ENCODE data around the gene ZCCHC2.

Gene ZCCHC2

DNA sequence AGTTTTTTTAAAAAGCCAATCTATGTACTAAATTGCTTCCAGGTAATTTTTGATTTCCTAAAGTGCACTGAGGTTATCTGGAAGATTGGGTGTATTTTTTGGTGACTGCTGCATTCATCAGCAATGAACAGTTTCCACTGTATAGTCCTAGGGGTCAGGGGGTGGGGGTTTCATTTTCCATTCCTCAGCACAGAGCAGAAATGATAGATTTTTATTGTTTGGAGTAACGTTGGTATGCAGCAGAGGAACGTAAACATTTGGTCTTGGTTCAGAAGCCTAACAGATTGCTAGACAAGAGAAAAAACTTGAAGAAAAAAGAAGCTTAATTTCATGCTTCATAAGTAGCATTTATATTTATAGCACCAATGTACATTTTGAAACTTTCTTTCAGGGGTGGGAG lies 54.9 kb downstream of the ZCCHC2 start:
- Histone ChIP-seq H3K27ac (ENCODE audit: low read depth, low read length) (peak overlapping the region; percentile 28; the same call in 1 of the 2 replicates), H3K4me3 (ENCODE audit: insufficient read depth, low read length, poor library complexity, severe bottlenecking) (no peak overlapping the region), H3K79me2 (ENCODE audit: insufficient read depth, low read length) (no peaks in the 10 kb centered on the region; the same call in 1 of the 2 replicates), H3K9ac (ENCODE audit: low read length) (peak overlapping the region; percentile 33; the same call in 1 of the 2 replicates), H4K20me1 (ENCODE audit: low read depth, low read length) (no peaks in the 10 kb centered on the region), H3F3A (ENCODE audit: insufficient read depth) (0 out of 2 replicates have a peak, but pooled peaks cover 4% of the 10 kb centered on the region), H3K27me3 (ENCODE audit: low read length) (no peaks in the 10 kb centered on the region), H3K4me2 (ENCODE audit: low read depth, low read length, poor library complexity, severe bottlenecking) (peak overlapping the region; percentile 68), H2AFZ (ENCODE audit: low read depth, low read length, severe bottlenecking) (no peak overlapping the region), H3K9me2 (replicated peaks; ENCODE audit: insufficient read depth, low read length) (no peaks in the 10 kb centered on the region), H3K36me3 (ENCODE audit: low read length) (peaks cover 17% of the 10 kb centered on the region; the same call in 1 of the 2 replicates), H3K9me3 (ENCODE audit: insufficient read depth, low read length) (no peaks in the 10 kb centered on the region)
- TF ChIP-seq EZH2phosphoT487 (conservative IDR thresholded peaks at IDR 0.05; ENCODE audit: low read length) = no peak
- TF ChIP-seq, protein P1, sequence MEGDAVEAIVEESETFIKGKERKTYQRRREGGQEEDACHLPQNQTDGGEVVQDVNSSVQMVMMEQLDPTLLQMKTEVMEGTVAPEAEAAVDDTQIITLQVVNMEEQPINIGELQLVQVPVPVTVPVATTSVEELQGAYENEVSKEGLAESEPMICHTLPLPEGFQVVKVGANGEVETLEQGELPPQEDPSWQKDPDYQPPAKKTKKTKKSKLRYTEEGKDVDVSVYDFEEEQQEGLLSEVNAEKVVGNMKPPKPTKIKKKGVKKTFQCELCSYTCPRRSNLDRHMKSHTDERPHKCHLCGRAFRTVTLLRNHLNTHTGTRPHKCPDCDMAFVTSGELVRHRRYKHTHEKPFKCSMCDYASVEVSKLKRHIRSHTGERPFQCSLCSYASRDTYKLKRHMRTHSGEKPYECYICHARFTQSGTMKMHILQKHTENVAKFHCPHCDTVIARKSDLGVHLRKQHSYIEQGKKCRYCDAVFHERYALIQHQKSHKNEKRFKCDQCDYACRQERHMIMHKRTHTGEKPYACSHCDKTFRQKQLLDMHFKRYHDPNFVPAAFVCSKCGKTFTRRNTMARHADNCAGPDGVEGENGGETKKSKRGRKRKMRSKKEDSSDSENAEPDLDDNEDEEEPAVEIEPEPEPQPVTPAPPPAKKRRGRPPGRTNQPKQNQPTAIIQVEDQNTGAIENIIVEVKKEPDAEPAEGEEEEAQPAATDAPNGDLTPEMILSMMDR (IDR thresholded peaks at IDR 0.05; ENCODE audit: insufficient read depth, low read length, poor library complexity, severe bottlenecking) = no peak

DNA sequence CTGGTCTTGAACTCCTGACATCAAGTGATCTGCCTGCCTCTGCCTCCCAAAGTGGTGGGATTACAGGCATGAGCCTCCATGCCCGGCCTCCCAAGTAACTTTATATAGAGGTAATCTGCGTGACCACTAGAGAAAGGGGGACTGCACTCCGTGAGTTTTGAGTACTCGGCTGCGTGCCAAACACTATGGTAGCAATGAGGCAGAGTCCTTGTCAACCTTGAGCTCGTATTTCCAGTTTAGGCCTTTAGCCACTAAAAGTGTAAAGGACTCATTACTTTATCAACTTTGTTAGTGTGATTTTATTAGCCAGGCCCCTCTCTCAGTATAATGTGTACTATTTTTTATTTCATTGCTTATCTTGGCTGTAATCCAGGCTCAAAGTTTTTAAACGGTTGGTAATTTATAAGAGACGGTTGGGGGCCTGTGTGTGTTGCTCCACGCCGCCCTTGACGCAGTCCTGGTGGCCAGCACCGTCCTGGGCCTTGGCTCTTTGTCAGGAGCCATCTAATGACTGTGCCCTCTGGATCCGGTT lies 56.2 kb downstream of the ZCCHC2 start:
- Histone ChIP-seq H3K36me3 (ENCODE audit: low read length) (peaks cover 10% of the 10 kb centered on the region; the same call in 1 of the 2 replicates), H3K9ac (ENCODE audit: low read length) (no peak overlapping the region), H3K9me3 (ENCODE audit: insufficient read depth, low read length) (no peaks in the 10 kb centered on the region), H3K4me3 (ENCODE audit: insufficient read depth, low read length, poor library complexity, severe bottlenecking) (no peak overlapping the region), H3F3A (ENCODE audit: insufficient read depth) (0 out of 2 replicates have a peak, but pooled peaks cover 4% of the 10 kb centered on the region), H3K4me2 (ENCODE audit: low read depth, low read length, poor library complexity, severe bottlenecking) (no peak overlapping the region), H3K27me3 (ENCODE audit: low read length) (no peaks in the 10 kb centered on the region), H3K9me2 (replicated peaks; ENCODE audit: insufficient read depth, low read length) (no peaks in the 10 kb centered on the region), H4K20me1 (ENCODE audit: low read depth, low read length) (no peaks in the 10 kb centered on the region), H3K79me2 (ENCODE audit: insufficient read depth, low read length) (no peaks in the 10 kb centered on the region; the same call in 1 of the 2 replicates), H2AFZ (ENCODE audit: low read depth, low read length, severe bottlenecking) (no peak overlapping the region), H3K27ac (ENCODE audit: low read depth, low read length) (no peak overlapping the region)
- TF ChIP-seq, protein P1 (IDR thresholded peaks at IDR 0.05; ENCODE audit: insufficient read depth, low read length, poor library complexity, severe bottlenecking) = no peak
- TF ChIP-seq EZH2phosphoT487 (conservative IDR thresholded peaks at IDR 0.05; ENCODE audit: low read length) = no peak

DNA sequence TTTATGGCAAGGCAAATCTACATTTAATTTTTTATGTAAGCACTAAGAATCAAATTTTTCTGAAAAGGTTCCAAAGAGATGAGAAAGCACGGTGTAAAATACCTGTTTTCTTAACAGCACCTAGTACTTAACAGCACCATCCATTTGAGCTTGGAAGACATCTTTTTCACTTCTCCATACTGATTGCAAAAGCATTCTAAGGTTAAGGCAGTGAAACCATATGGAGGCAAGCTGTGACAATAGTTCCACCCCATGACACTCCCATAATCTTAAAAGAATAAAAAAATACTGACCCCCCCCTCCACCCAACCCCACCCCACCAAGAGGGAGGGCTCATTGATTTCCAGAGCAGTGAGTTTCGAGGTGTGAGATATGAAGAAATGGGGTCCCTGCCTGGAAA lies 60.6 kb downstream of the ZCCHC2 start:
- H3K4me2 ChIP-seq (ENCODE audit: low read depth, low read length, poor library complexity, severe bottlenecking) = no peak overlapping the region

More for the DNA sequence above, 60.6 kb downstream of the ZCCHC2 start:
- Histone ChIP-seq H3K9me2 (replicated peaks; ENCODE audit: insufficient read depth, low read length) (no peaks in the 10 kb centered on the region), H3F3A (ENCODE audit: insufficient read depth) (no peaks in the 10 kb centered on the region), H3K79me2 (ENCODE audit: insufficient read depth, low read length) (no peaks in the 10 kb centered on the region), H3K36me3 (ENCODE audit: low read length) (no peaks in the 10 kb centered on the region), H2AFZ (ENCODE audit: low read depth, low read length, severe bottlenecking) (no peak overlapping the region), H3K4me3 (ENCODE audit: insufficient read depth, low read length, poor library complexity, severe bottlenecking) (no peak overlapping the region), H3K27me3 (ENCODE audit: low read length) (no peaks in the 10 kb centered on the region), H3K9me3 (ENCODE audit: insufficient read depth, low read length) (no peaks in the 10 kb centered on the region), H3K9ac (ENCODE audit: low read length) (no peak overlapping the region), H4K20me1 (ENCODE audit: low read depth, low read length) (no peaks in the 10 kb centered on the region), H3K27ac (ENCODE audit: low read depth, low read length) (no peak overlapping the region)
- TF ChIP-seq, protein P1 (IDR thresholded peaks at IDR 0.05; ENCODE audit: insufficient read depth, low read length, poor library complexity, severe bottlenecking) = no peak
- no peak for TF ChIP-seq EZH2phosphoT487 (conservative IDR thresholded peaks at IDR 0.05; ENCODE audit: low read length)

Data from SU-DHL-6 (cell line).